Epidermal melanocyte (primary cell): ENCODE measurements around the gene RFX2.
"Not testable (repeated sequence)": the region's sequence is repeated elsewhere in the genome, so short reads cannot be mapped to it uniquely, and the experiment has no call there.

ENCODE experiments used
- DNase-seq: peaks from one replicate; pipeline ENCODE4 v3.0.0; 2011; ENCODE audit warnings: low spot score; ENCODE audit not compliant: insufficient read length

The RFX2 gene

GRCh38 chr19:6076291-6076665 is 34.0 kb downstream of the RFX2 start:
- DNase-seq, result no peak

DNA sequence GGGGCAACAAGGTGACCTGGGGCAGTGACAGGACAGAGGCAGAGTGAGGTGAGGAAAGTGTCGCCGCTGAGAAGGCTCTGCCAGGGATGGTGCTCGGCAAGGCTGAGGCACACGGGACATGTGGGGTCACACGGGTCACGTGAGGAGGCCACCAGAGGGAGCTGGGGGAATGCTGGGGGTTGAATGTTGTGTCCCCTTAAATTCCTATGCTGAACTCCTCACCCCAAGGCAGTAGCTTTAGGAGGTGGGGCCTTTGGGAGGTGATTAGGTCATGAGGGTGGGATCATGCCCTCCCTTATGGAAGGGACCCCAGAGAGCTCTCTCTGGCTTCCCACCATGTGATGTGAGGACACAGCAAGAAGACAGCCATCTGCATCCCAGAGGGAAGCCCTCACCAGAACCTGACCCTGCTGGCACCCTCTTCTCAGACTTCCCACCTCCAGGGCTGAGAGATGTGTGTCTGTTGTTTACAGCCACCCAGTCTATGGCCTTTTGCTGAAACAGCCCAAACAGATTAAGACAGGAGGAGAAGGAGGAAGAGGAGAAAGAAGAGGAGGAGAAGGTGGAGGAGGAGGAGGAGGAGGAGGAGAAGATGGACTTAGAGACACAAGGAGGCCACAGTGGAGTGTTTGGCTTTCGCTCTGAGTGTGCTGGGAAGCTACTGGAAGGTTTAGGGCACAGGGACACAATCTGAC is 35.4 kb downstream of the RFX2 start:
- DNase-seq, result no peak

GRCh38 chr19:6073858-6074708 is 36.2 kb downstream of the RFX2 start:
- DNase-seq, result no peak

DNA sequence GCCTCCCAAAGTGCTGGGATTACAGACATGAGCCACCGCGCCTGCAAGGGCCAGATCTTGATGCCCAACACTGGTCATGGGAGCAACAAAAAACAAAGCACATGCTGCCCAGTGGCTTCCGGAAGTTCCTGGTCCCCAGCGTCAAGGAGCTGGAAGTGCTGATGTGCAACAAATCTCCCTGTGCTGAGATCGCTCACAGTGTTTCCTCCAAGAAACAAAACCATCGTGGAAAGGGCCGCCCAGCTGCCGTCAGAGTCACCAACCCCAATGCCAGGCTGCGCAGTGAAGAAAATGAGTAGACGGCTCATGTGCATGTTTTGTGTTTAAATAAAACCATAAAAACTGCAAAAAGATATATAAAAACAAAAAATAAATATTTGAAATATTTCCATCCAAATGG is 37.1 kb downstream of the RFX2 start:
- not testable (repeated sequence) for DNase-seq

DNA sequence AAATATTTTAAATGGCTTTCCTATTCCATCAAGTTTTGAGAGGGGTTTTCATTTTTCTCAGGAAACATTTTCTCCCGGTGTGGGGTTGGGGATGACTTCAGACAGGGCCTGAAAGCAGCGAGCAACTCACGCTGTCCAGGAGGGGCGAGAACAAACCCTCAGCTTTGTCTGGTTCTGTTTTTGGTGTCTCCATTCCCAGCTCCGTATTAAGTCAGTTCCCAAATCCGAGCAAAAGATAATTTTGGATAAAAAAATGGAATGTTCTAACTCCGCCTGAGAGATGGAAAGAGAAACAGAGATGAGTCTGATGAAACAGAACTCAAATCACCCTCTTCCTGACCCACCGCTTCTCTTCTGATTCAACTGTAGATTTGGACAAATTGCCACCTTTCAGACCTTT is 38.4 kb downstream of the RFX2 start:
- no peak for DNase-seq

DNA sequence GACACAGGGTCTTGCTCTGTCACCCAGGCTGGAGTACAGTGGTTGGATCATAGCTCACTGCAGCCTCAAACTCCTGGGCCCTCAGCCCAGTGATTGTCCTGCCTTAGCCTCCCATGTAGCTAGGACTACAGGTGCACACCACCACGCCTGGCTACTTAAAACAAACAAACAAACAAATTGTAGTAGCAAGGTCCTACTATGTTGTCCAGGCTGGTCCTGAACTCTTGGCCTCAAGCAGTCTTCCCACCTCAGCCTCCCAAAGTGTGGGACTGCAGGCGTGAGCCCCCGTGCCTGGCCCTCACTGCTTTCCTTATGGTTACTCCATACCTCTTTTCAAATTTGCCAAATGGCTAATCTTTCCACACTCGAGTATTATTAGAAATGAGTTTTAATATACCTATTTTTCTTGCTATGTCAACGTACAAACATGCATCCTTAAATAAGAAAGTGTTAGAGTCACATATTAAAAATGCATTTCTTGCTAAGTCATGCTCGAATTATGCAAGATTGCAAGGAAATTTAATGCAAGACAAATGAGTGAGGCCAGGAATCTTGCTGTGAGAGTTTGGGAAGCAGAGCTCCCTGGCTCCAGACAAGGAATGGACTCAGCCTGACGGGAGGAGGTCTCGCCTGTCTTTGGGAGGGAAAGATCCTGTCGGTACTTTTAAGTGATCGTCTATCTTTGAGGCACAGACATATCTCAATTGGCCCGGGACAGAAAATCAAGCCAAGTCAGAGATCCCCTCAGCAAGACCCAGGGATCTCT is 39.4 kb downstream of the RFX2 start:
- DNase-seq, result no peak

DNA sequence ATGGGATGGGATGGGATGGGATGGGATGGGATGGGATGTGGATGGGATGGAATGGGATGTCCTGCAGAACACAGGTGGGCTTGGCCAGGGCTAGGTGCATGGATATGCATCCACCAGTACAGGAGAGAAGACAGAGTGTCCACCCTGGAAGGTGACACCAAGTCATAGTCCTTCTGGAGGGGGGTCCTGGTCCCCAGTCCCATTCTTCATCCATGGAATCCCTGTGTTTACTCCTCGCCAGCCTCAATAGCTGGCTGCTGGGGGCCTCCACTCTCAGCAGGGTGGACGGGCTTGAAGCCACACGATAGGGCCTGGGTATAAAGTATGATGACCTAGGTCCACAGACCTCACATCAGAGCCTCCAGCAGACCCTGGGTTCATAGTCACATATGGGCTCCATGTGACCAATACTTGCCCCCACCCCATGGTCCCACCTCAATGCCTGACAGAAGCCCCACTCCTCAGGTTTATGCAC is 40.1 kb downstream of the RFX2 start:
- DNase-seq, result no peak

GRCh38 chr19:6069268-6069791 is 41.0 kb downstream of the RFX2 start:
- no peak for DNase-seq

GRCh38 chr19:6068711-6069110 is 41.6 kb downstream of the RFX2 start:
- no peak for DNase-seq

DNA sequence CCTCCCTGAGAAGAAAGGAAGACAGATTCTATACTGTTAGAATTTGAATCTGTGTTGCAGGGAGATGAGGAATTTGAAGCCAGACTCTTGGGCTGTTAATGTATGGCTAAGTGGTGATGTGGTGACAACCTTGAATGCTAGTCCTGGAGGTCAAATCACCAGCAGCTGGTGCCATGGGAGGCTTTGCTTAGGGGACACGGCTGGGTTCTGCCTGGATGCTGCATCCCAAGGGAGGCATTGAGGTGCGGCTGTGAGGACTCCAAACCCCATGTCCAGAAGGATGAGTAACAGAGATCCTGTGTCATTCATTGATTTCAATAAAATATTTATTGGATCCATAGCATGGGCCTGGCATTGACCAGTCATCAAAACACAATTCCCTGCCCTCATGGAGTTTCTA is 42.3 kb downstream of the RFX2 start:
- DNase-seq, result no peak

DNA sequence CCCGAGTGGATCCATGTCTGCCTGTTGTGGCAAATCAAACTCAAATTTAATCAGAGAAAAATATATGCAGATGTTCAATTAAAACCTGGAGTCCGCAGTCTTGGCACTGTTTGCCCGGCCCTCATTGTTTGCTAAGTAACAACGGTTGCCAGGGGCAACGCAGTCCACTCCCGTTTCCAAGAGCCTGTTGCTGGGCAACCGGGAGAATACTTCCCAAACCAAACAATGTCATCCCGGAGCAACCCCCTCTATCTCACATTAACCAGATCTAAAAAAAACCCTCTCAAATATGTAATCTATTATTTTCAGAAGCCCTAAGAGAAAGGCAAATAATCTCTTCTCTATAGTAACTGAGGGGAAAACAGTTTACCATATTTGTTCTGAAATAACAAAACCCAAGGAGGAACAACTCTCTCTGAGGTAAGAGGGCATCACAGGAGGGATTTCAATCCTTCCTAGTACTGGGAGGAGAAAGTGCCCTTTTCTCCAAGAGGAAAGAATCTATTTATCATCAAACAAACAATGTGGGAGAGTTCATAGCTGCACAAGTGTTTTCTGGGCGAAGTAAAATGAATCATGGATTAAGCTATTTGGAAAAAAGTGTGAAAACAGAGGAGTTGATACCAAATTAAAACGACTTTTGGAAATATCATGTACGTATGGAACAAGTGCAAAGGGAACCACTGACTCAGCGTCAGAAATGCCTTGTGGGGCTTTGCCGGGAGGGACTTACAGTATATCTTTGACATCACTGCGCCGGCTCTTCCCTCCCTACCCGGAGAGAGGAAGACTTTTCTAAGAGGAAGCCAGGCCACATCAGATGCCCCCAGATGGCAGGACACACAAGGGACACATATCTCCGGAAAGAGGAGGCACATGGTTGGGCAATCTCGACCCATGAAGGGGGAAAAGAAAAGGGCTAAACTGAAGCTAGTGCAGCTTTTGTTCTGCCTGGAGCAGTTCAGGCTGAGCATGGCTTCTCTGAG is 43.3 kb downstream of the RFX2 start:
- peak; percentile 52 for DNase-seq

- DNase-seq, result no peak
Observed at GRCh38 chr19:6065685-6066374, 44.5 kb downstream of the RFX2 start.

DNA sequence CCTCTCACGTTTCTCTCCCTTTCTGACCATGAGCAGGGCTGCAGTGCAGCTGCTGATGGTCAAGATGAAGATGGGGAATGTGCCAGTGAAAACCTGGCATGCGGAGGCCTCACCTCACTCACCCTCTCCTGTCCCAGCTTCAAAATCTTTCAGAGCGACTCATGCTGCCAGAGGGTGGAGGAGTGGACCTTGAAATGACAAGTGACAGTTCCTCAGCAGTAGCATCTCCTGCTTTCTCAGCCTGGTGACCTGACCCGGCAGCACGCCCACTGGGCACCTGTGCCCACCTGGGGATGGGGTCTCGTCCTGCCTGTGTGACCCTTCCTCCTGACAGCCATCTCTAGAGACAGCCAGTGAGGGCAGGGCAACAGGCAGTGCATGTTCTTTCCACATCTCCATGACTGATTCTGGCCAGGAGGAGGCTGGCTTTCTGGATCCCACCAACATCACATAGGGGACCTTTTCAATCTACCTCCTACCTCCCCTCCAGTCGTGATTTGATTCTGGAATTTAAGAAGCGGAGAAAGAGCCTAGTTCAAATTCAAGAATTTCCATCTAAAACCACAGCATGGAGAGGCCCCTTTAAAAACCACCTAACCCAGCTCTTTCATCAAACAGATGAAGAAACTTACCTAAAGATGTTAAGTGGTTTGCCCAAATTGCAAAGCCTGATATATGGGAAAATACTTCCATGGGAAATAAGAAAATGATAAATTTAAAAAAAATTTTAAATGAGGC is 45.8 kb downstream of the RFX2 start:
- DNase-seq, result no peak

GRCh38 chr19:6063576-6064335 is 46.5 kb downstream of the RFX2 start:
- no peak for DNase-seq

DNA sequence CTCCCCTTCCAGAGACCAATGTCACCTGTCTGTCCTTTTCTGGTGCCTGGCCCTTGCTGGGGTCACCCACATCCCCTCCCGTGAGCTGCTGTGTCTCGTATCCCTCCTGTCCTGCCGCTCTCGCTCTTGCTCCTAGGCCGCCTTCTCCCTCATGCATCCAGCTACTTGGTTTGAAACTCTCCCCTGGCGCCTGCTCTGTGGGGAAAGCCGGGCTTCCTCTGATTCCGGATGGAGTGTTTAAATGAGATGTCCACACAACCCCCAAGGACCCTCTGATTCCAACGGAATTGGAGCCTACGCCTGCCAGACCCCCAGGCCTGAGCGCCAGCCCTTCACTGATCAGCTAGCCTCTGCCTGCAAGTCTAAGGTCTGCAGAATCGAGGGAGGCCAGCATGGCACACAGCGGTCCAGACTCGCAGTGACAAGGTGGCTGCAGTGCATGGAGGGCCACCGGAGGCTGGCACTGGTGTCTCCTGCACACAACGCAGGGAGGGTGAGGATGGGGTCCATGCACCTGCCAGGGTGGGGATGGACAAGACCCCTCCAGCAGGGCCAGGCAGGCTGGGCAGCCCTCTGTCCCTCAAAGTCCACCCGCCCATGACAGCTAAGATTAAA is 47.2 kb downstream of the RFX2 start:
- no peak for DNase-seq

DNA sequence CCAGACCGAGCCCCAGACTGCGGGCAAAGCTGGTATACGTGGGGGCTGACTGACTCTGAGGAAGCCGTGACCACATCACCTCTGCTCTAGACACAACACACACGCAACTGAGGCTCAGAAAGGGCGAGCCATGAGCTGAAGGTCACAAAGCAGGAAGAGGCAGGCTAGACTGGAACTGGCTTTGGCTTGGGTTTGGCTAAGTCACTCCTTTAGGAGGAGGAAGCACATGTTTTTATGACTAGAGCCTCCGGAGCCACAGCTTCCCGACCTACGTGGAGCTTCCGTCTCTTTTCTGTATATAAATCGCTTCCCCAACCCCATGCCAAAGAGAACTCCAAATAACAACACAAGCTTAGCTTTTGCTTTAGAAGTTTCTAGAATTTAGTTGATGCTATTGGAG is 48.0 kb downstream of the RFX2 start:
- DNase-seq, result no peak

DNA sequence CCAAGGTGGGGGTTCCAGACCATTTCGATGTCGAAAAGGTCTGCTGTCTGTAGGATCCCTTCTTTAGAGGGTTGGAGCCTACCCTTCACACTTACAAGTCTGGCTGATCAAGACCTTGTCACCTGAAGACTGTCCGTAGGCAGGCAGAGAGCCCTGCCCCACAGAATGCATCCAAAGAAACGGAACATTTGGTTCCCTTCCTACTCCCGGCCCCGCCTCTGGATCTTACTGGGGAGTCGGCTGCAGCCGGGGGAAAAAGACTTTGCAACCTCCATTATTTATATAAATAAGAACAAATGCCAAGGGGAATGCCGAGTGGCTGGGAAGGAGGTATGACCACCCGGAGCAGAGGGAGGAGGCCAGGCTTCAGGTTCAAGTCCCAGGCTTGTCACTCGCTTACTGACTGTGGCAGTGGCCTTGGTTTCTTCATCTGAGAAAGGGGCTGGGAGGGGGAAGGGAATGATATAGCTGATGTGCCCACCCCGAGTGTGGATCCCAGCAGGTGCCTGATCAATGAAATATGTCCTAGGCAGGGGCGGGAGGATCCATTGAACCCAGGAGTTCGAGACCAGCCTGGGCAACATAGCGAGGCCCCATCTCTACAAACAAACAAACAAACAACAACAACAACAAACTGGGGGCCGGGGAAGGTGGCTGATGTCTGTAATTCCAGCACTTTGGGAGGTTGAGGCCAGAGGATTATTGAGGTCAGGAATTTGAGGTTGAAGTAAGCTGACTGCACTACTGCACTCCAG is 48.7 kb downstream of the RFX2 start:
- DNase-seq, result no peak
